Spleen (tissue), 11 donors: ENCODE results near the gene DPF3. TPM values are rescaled to one million over a fixed set of nuclear protein-coding genes. Genes with fewer than 3 reads are reported as not detected.

Experiments
- DNase-seq: peaks from one replicate; pipeline ENCODE4 v3.0.0-alpha.2; 2020
- H3K27ac ChIP-seq, 8 donors: fragments of 200-600 bp; sonication (generic) in 7 of 8; 1 replicate in 4 of 8; 2 replicates in 4 of 8; pipeline versions ENCODE4 v1.5.0 to v1.8.0; 2016 to 2021; ENCODE audit warnings: inconsistent platforms in 4 of 8, mild to moderate bottlenecking in 4 of 8, moderate library complexity in 1 of 8
- H3K27me3 ChIP-seq, 7 donors: fragments of 200-600 bp; sonication (generic) in 6 of 7; replicated peaks in 1 of 7; 1 replicate in 4 of 7; 2 replicates in 3 of 7; pipeline versions ENCODE4 v1.5.0 to v1.8.0; 2016 to 2021; ENCODE audit warnings: inconsistent platforms in 3 of 7, mild to moderate bottlenecking in 1 of 7
- H3K36me3 ChIP-seq, 6 donors: fragments of 200-600 bp; sonication (generic) in 5 of 6; 1 replicate in 4 of 6; 2 replicates in 2 of 6; pipeline versions ENCODE4 v1.5.0 to v1.8.0; 2016 to 2021; ENCODE audit warnings: inconsistent platforms in 2 of 6
- H3K4me1 ChIP-seq, 6 donors: fragments of 200-600 bp; sonication (generic) in 5 of 6; 1 replicate in 3 of 6; 2 replicates in 3 of 6; pipeline versions ENCODE4 v1.5.0 to v1.8.0; 2016 to 2021; ENCODE audit warnings: inconsistent platforms in 3 of 6
- H3K4me3 ChIP-seq, 8 donors: fragments of 200-600 bp; sonication (generic) in 7 of 8; 1 replicate in 4 of 8; 2 replicates in 4 of 8; pipeline versions ENCODE4 v1.5.0 to v1.8.0; 2016 to 2021; ENCODE audit warnings: inconsistent platforms in 4 of 8, mild to moderate bottlenecking in 4 of 8, moderate library complexity in 2 of 8
- H3K9me3 ChIP-seq, 8 donors: fragments of 200-600 bp; sonication (generic) in 7 of 8; 1 replicate in 4 of 8; 2 replicates in 4 of 8; pipeline versions ENCODE4 v1.5.0 to v1.8.0; 2016 to 2021; ENCODE audit warnings: inconsistent platforms in 4 of 8
- POLR2A ChIP-seq, 3 donors: fragments of 450-650 bp; IDR thresholded peaks; one replicate each; pipeline ENCODE4 v1.5.1; 2017; ENCODE audit warnings: antibody characterized with exemption in 3 of 3, mild to moderate bottlenecking in 1 of 3
- POLR2AphosphoS5 ChIP-seq, 3 donors: sonication (generic); formaldehyde crosslinking; IDR thresholded peaks; one replicate each; pipeline ENCODE4 v1.5.1; 2017; ENCODE audit warnings: antibody characterized with exemption in 3 of 3
- WGBS, 5 donors: extraction: QIAGEN DNeasy Blood & Tissue Kit in 3 of 5; methylation state at CpG; one replicate each; pipeline versions ENCODE4 v1.1.5 to v1.1.7; 2013 to 2018; 5-methylcytosine and 5-hydroxymethylcytosine counted together
- intact Hi-C: fragments of 100-400 bp; cut with DNase I; formaldehyde crosslinking; loops from one replicate; pipeline ENCODE4 v1.15.0; 2023; ENCODE audit warnings: low total_unique reads
- polyA plus RNA-seq, 3 donors: library from polyadenylated mRNA; stranded (reverse); fragments of 200-250 nt; gene quantifications; one replicate each; pipeline ENCODE4 v1.2.1, GENCODE V29; 2013
- total RNA-seq, 7 donors: library from RNA; depleted of rRNA in 3 of 7; stranded (reverse); fragments of >200 nt in 3 of 7; fragmentation: NEBNext Ultra II Directional in 4 of 7; extraction: Animal tissue kit (Norgen Biotek cat#: 25700) in 4 of 7; gene quantifications; one replicate each; pipeline versions ENCODE4 v1.1.0 to v1.2.1, GENCODE V29; 2016 to 2021
- TF ChIP-seq, protein P1 (sequence below), 11 experiments: fragments of 200-600 bp in 7 of 11; fragments of 450-650 bp in 4 of 11; sonication (generic) in 4 of 11; IDR thresholded peaks in 8 of 11; conservative IDR thresholded peaks in 3 of 11; 1 replicate in 7 of 11; 2 replicates in 4 of 11; pipeline versions ENCODE4 v1.4.0 to v1.8.0; 2016 to 2021; ENCODE audit warnings: antibody characterized with exemption in 11 of 11, inconsistent platforms in 4 of 11, mild to moderate bottlenecking in 1 of 11
- donor health status: healthy with polysubstance abuse.
- donor health status: DM: no; HTN: no; CAD: no; lungs with moderate emphysema.
- donor health status: DM: no; HTN: no; CAD: no.
- donor health status: Bipolar disorder and iron deficiency.
- donor health status: healthy.
- donor health status: DM: no; HTN: no; CAD: no.
- donor health status: DM: yes; HTN: yes; CAD: no.

DPF3 gene
- total and polyA plus RNA-seq, 10 donors: 0.76 to 8.9 (median 3.0) TPM

DNA sequence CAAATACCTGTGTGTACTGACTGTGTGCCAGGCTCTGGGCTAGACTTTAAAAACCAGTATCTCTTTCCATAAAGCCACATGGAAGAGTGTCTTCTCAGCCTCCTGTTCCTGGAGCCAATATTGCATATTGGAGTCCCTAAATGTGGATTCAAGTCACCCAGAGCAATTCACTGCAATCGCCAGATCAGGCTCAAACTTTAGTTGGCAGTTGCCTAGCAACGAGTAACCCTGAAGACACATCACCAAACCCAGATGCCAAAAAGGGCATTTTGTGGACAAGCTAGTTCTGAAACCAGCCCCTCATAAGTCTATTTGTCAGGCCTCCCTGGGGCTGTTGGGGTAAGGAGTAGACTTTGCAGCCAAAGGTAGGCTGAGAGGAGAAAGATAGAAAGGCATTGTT is 13.7 kb downstream of the DPF3 start:
- peaks cover 0 to 12% (median 6%) of the 10 kb centered on the region in 6 donors for H3K4me1 ChIP-seq
- H3K27ac ChIP-seq: no peak overlapping the region
- 93 to 95% (median 93%) methylated on average over 2 of the region's 2 CpGs for WGBS, 5 donors
- H3K9me3 ChIP-seq: no peaks in the 10 kb centered on the region
- DNase-seq: no peak
- TF ChIP-seq POLR2AphosphoS5 (IDR thresholded peaks at IDR 0.05) (no peak), POLR2A (IDR thresholded peaks at IDR 0.05) (no peak)
- TF ChIP-seq, protein P1, sequence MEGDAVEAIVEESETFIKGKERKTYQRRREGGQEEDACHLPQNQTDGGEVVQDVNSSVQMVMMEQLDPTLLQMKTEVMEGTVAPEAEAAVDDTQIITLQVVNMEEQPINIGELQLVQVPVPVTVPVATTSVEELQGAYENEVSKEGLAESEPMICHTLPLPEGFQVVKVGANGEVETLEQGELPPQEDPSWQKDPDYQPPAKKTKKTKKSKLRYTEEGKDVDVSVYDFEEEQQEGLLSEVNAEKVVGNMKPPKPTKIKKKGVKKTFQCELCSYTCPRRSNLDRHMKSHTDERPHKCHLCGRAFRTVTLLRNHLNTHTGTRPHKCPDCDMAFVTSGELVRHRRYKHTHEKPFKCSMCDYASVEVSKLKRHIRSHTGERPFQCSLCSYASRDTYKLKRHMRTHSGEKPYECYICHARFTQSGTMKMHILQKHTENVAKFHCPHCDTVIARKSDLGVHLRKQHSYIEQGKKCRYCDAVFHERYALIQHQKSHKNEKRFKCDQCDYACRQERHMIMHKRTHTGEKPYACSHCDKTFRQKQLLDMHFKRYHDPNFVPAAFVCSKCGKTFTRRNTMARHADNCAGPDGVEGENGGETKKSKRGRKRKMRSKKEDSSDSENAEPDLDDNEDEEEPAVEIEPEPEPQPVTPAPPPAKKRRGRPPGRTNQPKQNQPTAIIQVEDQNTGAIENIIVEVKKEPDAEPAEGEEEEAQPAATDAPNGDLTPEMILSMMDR (IDR thresholded peaks at IDR 0.05 in 8 of 11, conservative IDR thresholded peaks at IDR 0.05 in 3 of 11): no peak
- no peaks in the 10 kb centered on the region for H3K27me3 ChIP-seq
- H3K4me3 ChIP-seq: no peak overlapping the region
- H3K36me3 ChIP-seq: no peaks in the 10 kb centered on the region
- intact Hi-C loops: no loop called here

DNA sequence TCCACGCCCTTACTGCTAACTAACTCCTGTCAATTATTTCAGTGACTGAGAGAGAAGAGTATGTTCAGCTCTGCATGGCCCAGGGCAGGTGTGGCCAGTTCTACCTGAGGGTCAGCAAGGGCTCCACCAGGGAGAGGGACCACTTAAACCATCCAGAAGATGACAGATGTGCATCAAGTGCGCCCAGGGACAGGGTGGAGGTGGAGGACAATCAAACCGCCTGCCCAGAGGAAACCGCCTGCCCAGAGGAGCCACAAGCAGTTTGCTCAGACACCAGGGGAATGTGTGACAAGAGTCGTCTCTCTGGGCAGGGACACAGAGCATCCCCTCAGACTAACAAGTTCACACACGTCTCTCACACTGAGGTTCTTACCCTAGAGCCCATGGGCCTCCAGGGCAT is 14.5 kb downstream of the DPF3 start:
- TF ChIP-seq POLR2AphosphoS5 (IDR thresholded peaks at IDR 0.05) (no peak), POLR2A (IDR thresholded peaks at IDR 0.05) (no peak)
- TF ChIP-seq, protein P1 (IDR thresholded peaks at IDR 0.05 in 8 of 11, conservative IDR thresholded peaks at IDR 0.05 in 3 of 11): no peak

DNA sequence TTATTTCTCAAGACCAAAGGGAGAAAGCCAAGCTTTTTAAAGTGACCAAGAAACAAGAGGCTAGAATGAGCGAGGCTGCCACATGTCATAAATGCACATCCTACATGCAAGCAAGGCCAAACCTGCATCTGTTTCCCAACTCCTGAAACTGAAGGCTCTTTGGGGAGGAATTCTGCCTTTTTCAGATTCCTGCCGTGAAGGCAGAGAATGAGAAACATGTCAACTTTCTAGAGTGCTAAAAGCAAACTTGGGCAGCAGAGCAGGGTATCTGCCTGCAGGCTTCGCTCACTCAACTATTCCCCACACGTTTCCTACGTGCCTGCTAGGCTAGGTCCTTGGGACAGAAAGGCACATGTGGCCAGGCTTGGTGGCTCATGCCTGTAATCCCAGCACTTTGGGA is 15.2 kb downstream of the DPF3 start:
- Histone ChIP-seq H3K4me1 (peaks cover 0 to 4% (median under 1%) of the 10 kb centered on the region in 6 donors), H3K9me3 (no peaks in the 10 kb centered on the region), H3K4me3 (no peak overlapping the region), H3K36me3 (no peaks in the 10 kb centered on the region), H3K27me3 (no peaks in the 10 kb centered on the region), H3K27ac (no peak overlapping the region)
- no peak for DNase-seq
- WGBS, 5 donors: 91 to 94% (median 92%) methylated on average over 5 of the region's 5 CpGs
- TF ChIP-seq, protein P1 (IDR thresholded peaks at IDR 0.05 in 8 of 11, conservative IDR thresholded peaks at IDR 0.05 in 3 of 11): no peak
- TF ChIP-seq POLR2AphosphoS5 (IDR thresholded peaks at IDR 0.05) (no peak), POLR2A (IDR thresholded peaks at IDR 0.05) (no peak)
- intact Hi-C loops: no loop called here

More for the DNA sequence above, 14.5 kb downstream of the DPF3 start:
- 85 to 91% (median 91%) methylated on average over 6 of the region's 6 CpGs for WGBS, 5 donors
- H3K4me3 ChIP-seq: no peak overlapping the region
- H3K36me3 ChIP-seq: no peaks in the 10 kb centered on the region
- H3K27me3 ChIP-seq: no peaks in the 10 kb centered on the region
- intact Hi-C loops: no loop called here
- no peak overlapping the region for H3K27ac ChIP-seq
- H3K9me3 ChIP-seq: no peaks in the 10 kb centered on the region
- peaks cover 0 to 11% (median 6%) of the 10 kb centered on the region in 6 donors for H3K4me1 ChIP-seq
- no peak for DNase-seq

DNA sequence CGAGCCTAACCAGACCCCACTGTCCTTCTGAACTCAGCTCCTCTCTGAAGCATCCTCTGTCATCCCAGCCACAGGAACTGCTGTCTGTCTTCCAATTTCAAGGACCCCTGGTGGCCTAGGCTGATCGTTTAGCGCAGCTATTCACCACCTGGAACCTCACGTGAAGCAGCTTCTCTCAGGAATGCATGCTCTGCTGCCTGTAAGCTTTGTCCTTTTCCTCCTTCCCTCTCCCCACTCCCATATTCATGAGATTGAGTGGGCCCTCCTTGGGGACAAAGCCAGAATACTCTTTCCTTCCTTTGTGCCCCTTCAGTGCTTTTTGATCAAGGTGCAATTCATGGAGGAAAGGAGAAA is 17.2 kb downstream of the DPF3 start:
- TF ChIP-seq, protein P1 (IDR thresholded peaks at IDR 0.05 in 8 of 11, conservative IDR thresholded peaks at IDR 0.05 in 3 of 11): no peak
- TF ChIP-seq POLR2AphosphoS5 (IDR thresholded peaks at IDR 0.05) (no peak), POLR2A (IDR thresholded peaks at IDR 0.05) (no peak)
- no peak for DNase-seq
- Histone ChIP-seq H3K4me3 (no peak overlapping the region), H3K4me1 (no peaks in the 10 kb centered on the region), H3K9me3 (peaks cover 0 to 7% (median 7%) of the 10 kb centered on the region in 8 donors), H3K36me3 (no peaks in the 10 kb centered on the region), H3K27ac (no peak overlapping the region), H3K27me3 (no peaks in the 10 kb centered on the region)
- 54 to 78% (median 58%) methylated on average over 4 of the region's 4 CpGs for WGBS, 5 donors
- intact Hi-C loops: no loop called here
